Right atrium auricular region (tissue), 2 donors: ENCODE results near the gene BRSK1. TPM values are rescaled to one million over a fixed set of nuclear protein-coding genes. Genes with fewer than 3 reads are reported as not detected.

Experiments
- DNase-seq: peaks from one replicate; pipeline ENCODE4 v3.0.0-alpha.2; 2019; ENCODE audit warnings: low spot score
- H3K27ac ChIP-seq, 2 donors: fragments of 200-600 bp; sonication (generic); 1 replicate in 1 of 2; 2 replicates in 1 of 2; pipeline ENCODE4 v1.5.1; 2016 to 2019
- H3K27me3 ChIP-seq, 2 donors: fragments of 200-600 bp; sonication (generic); one replicate each; pipeline versions ENCODE4 v1.5.1 to v1.6.0; 2017 to 2019
- H3K36me3 ChIP-seq: fragments of 200-600 bp; sonication (generic); one replicate; pipeline ENCODE4 v1.5.1; 2016
- H3K4me1 ChIP-seq, 2 donors: fragments of 200-600 bp; sonication (generic); one replicate each; pipeline versions ENCODE4 v1.5.1 to v1.6.0; 2017 to 2019
- H3K4me3 ChIP-seq, 2 donors: fragments of 200-600 bp; sonication (generic); 1 replicate in 1 of 2; 2 replicates in 1 of 2; pipeline ENCODE4 v1.5.1; 2017 to 2019; ENCODE audit warnings: mild to moderate bottlenecking in 1 of 2, moderate library complexity in 1 of 2
- H3K9me3 ChIP-seq, 2 donors: fragments of 200-600 bp; sonication (generic); one replicate each; pipeline ENCODE4 v1.5.1; 2019
- total RNA-seq, 2 donors: library from RNA; depleted of rRNA; stranded (reverse); fragments of >200 nt; gene quantifications; one replicate each; pipeline ENCODE4 v1.1.0, GENCODE V29; 2016
- TF ChIP-seq, protein P1 (sequence below), 2 donors: fragments of 200-600 bp; sonication (generic); IDR thresholded peaks; one replicate each; pipeline ENCODE4 v1.5.1; 2019; ENCODE audit warnings: antibody characterized with exemption in 2 of 2

BRSK1 gene
- total RNA-seq, 2 donors from 2014 or later = 5.6 to 15.6 TPM

DNA sequence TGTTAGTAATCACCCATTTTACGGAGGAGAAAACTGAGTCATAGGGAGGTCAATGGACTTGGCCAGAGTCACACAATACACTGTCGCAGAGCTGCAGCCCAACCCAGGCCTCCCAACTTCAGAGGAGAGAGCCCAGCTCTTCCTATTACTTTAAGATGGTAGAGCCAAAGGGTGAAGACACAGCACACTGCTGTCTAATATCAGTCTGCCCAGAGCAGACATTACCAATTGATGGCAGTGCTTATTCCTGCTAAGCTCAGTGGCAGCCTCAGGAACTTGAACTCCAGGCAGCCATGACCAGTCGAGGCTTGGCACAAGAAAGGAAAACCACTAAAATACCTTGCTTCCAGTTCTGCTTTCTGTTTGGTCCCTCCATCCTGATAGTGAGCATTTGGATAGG is 22.9 kb downstream of the BRSK1 start:
- TF ChIP-seq, protein P1, sequence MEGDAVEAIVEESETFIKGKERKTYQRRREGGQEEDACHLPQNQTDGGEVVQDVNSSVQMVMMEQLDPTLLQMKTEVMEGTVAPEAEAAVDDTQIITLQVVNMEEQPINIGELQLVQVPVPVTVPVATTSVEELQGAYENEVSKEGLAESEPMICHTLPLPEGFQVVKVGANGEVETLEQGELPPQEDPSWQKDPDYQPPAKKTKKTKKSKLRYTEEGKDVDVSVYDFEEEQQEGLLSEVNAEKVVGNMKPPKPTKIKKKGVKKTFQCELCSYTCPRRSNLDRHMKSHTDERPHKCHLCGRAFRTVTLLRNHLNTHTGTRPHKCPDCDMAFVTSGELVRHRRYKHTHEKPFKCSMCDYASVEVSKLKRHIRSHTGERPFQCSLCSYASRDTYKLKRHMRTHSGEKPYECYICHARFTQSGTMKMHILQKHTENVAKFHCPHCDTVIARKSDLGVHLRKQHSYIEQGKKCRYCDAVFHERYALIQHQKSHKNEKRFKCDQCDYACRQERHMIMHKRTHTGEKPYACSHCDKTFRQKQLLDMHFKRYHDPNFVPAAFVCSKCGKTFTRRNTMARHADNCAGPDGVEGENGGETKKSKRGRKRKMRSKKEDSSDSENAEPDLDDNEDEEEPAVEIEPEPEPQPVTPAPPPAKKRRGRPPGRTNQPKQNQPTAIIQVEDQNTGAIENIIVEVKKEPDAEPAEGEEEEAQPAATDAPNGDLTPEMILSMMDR (IDR thresholded peaks at IDR 0.05) = no peak
- DNase-seq = no peak
- no peaks in the 10 kb centered on the region for H3K27me3 ChIP-seq
- no peaks in the 10 kb centered on the region for H3K9me3 ChIP-seq
- H3K27ac ChIP-seq = no peak overlapping the region
- H3K36me3 ChIP-seq = peaks cover 32% of the 10 kb centered on the region
- H3K4me1 ChIP-seq = peaks cover 0 to 4% of the 10 kb centered on the region in 2 donors
- H3K4me3 ChIP-seq = no peak overlapping the region

DNA sequence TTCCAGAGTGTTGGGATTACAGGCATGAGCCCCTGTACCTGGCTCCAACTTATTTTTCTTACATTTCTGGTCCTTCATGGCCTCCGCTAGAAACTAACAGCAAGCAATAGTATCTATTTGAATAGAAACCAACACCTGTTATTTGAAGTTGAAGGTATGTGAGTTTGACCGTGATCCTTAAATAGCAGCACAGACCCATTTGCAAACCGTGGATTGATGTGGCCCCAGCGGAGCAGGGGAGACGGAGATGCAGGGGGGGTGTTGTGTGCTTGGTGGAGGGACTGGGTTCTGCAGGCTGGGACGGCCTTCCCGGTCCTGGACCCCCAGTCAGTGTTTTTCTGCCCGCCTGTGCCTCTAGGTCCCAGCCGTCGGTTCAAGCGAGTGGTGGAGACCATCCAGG is 24.5 kb downstream of the BRSK1 start:
- Histone ChIP-seq H3K4me3 (no peak overlapping the region), H3K27ac (no peak overlapping the region), H3K27me3 (no peaks in the 10 kb centered on the region), H3K36me3 (peaks cover 25% of the 10 kb centered on the region), H3K4me1 (no peaks in the 10 kb centered on the region), H3K9me3 (no peaks in the 10 kb centered on the region)
- DNase-seq = no peak
- TF ChIP-seq, protein P1 (IDR thresholded peaks at IDR 0.05) = no peak

DNA sequence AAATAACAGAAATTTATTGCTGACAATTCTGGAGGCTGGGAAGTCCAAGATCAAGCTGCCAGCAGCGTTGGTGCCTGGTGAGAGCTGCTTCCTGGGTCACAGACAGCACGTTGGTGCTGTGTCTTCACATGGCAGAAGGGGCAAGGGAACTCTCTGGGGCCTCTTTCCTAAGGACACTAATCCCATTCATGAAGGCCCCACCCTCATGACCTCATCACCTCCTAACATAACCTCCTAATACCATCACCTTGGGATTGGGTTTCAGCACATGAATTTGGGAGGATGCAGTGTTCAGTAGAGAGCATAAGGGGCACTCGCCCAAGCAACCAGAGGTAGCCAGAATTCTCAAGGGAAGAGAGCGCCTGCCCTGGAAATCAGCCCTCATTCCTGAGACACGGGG is 25.7 kb downstream of the BRSK1 start:
- Histone ChIP-seq H3K4me1 (no peaks in the 10 kb centered on the region), H3K27ac (no peak overlapping the region), H3K9me3 (no peaks in the 10 kb centered on the region), H3K4me3 (no peak overlapping the region), H3K27me3 (no peaks in the 10 kb centered on the region), H3K36me3 (peaks cover 21% of the 10 kb centered on the region)
- DNase-seq = no peak
- TF ChIP-seq, protein P1 (IDR thresholded peaks at IDR 0.05) = no peak

DNA sequence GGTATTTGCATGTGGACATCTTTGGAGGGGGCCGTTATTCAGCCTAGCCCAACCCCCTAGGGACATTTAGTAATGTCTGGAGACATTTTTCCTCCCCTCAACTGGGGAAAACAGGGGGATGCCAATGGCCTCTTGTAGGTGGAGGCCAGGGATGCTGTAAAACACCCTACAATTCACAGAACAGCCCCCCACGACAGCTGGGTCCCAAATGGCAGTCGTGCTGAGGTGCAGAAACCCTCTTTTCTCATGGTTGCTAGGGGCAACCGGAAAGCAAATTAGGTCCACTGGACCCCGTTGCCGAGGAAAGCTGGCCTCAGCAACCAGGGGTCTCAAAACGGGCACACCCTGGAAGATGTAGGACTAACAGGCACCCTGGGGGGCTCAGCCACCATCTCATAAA is 26.7 kb downstream of the BRSK1 start:
- no peak for DNase-seq
- peaks cover 21% of the 10 kb centered on the region for H3K36me3 ChIP-seq
- no peak overlapping the region for H3K4me3 ChIP-seq
- H3K9me3 ChIP-seq = no peaks in the 10 kb centered on the region
- H3K4me1 ChIP-seq = no peaks in the 10 kb centered on the region
- H3K27ac ChIP-seq = no peak overlapping the region
- H3K27me3 ChIP-seq = no peaks in the 10 kb centered on the region
- TF ChIP-seq, protein P1 (IDR thresholded peaks at IDR 0.05) = no peak

DNA sequence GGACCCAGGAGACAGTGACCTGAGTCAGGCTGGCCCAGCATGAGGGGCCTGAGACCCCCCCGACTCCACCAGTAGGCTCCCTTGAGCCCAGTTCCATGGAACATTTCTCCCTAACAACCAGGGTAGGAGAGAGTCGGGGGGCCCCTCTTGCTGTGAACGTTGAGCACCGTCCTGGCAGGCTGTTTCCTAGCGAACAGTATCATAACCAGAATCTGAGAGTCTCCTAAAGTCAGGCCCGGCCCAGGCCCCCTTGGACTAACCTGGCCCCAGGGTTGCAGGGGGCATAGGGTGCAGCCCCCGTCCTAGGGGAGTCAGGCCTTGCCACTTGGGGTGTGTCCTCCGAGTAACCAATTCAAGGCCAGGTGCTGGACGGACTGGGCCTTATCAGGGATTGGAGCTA is 27.6 kb downstream of the BRSK1 start:
- no peak overlapping the region for H3K4me3 ChIP-seq
- TF ChIP-seq, protein P1 (IDR thresholded peaks at IDR 0.05) = no peak
- H3K27me3 ChIP-seq = no peaks in the 10 kb centered on the region
- no peak overlapping the region for H3K27ac ChIP-seq
- no peaks in the 10 kb centered on the region for H3K9me3 ChIP-seq
- no peaks in the 10 kb centered on the region for H3K4me1 ChIP-seq
- H3K36me3 ChIP-seq = peaks cover 18% of the 10 kb centered on the region
- DNase-seq = no peak

DNA sequence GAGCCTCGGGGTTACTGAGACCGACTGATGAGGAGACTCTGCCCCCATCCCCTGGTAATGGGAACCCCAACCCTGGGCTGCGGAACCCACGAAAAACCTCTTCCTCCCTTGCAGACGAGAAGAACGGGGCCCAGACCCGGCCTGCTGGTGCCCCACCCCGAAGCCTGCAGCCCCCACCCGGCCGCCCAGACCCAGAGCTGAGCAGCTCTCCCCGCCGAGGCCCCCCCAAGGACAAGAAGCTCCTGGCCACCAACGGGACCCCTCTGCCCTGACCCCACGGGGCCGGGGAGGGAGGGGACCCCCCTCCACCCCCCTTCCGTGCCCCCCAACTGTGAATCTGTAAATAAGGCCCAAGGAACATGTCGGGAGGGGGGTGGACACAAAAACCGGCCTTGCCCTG is 28.0 kb downstream of the BRSK1 start:
- Histone ChIP-seq H3K27ac (no peak overlapping the region), H3K36me3 (peaks cover 14% of the 10 kb centered on the region), H3K4me3 (no peak overlapping the region), H3K4me1 (no peaks in the 10 kb centered on the region), H3K27me3 (no peaks in the 10 kb centered on the region), H3K9me3 (no peaks in the 10 kb centered on the region)
- TF ChIP-seq, protein P1 (IDR thresholded peaks at IDR 0.05) = no peak
- DNase-seq = no peak
